Activated T-helper 2 cell treated with anti-CD3 and anti-CD28 coated beads, Interferon-gamma antibody, Interleukin-2, Interleukin-4, amounts not matched to agents 10 μg/mL and 5 μg/mL and 100 μg/mL, durations not matched to agents 14 hours and 24 hours and 36 hours (primary cell): ENCODE results near the gene ATXN7L2. TPM values are rescaled to one million over a fixed set of nuclear protein-coding genes. Genes with fewer than 3 reads are reported as not detected.
"Not testable (repeated sequence)": the region's sequence is repeated elsewhere in the genome, so short reads cannot be mapped to it uniquely, and the experiment has no call there.

Experiments
- DNase-seq: peaks from one replicate; pipeline ENCODE4 v3.0.0; 2021; ENCODE audit warnings: low spot score
- H3K27ac Mint-ChIP-seq: one replicate; pipeline ENCODE4 v1.8.0; 2021; ENCODE audit warnings: mixed read lengths
- H3K27me3 Mint-ChIP-seq: one replicate; pipeline ENCODE4 v1.8.0; 2021; ENCODE audit warnings: low read depth, mixed read lengths
- H3K36me3 Mint-ChIP-seq: one replicate; pipeline ENCODE4 v1.8.0; 2021; ENCODE audit warnings: low read depth, mixed read lengths
- H3K4me1 Mint-ChIP-seq: one replicate; pipeline ENCODE4 v1.8.0; 2021; ENCODE audit warnings: low read depth, mixed read lengths
- H3K4me3 Mint-ChIP-seq: one replicate; pipeline ENCODE4 v1.8.0; 2021; ENCODE audit warnings: low read depth, mild to moderate bottlenecking, moderate library complexity, mixed read lengths
- H3K9me3 Mint-ChIP-seq: one replicate; pipeline ENCODE4 v1.8.0; 2021; ENCODE audit warnings: mixed read lengths
- intact Hi-C: fragments of 100-400 bp; cut with micrococcal nuclease; formaldehyde crosslinking; loops from one replicate; pipeline ENCODE4 v1.15.1; 2023
- total RNA-seq: library from RNA; stranded (reverse); gene quantifications from 2 replicates; pipeline ENCODE4 v1.2.3, GENCODE V29; 2022

The ATXN7L2 gene
- total RNA-seq, 1 donor from 2014 or later = 11.9 TPM

DNA sequence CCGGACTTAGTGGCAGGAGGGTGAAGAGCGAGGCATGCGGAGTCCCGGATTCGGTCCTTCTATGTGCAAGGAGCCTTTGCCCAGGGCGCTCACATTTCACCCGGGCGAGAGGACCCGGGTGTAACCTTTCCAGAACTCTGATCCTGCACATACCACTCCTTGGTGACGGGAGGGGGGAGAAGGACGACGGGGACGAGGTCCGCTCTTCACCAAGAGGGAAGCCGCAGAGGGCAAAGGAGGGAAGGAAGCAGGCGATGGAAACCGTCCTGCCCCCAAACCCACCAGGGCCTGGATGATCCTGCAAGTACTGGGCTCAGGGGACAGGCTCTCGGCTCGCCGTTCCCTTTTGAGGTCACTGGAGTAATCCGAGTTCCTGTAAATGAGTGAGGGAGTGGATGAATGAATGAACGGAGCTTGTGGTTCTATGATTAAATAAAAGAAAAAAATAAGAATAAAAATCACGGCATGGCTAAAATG, 16.4 kb upstream of the ATXN7L2 start:
- Mint-ChIP-seq H3K9me3 (no peaks in the 10 kb centered on the region), H3K4me1 (no peaks in the 10 kb centered on the region), H3K27ac (no peak overlapping the region), H3K4me3 (no peak overlapping the region), H3K27me3 (peaks cover 80% of the 10 kb centered on the region), H3K36me3 (no peaks in the 10 kb centered on the region)
- no peak for DNase-seq
- intact Hi-C loops = no loop called here

DNA sequence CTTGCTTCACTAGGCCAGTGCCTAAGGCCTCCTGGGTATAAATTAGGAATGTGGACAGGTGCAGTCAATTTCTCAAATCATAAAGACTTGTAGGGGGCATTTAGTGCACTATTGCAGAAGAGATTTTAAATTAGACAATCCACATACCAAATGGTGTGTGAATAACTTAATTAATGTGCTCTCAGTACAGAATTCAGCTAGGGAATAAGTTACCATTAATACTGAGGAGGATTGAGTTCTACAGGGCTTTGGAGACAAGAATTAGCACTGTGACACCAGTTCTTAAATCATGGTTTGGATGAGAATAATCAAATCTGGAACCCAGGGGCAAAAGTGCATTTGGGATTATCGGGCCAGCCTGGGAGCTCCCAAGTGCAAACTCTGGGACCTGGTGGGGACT, 15.6 kb upstream of the ATXN7L2 start:
- H3K27me3 Mint-ChIP-seq = peaks cover 74% of the 10 kb centered on the region

DNA sequence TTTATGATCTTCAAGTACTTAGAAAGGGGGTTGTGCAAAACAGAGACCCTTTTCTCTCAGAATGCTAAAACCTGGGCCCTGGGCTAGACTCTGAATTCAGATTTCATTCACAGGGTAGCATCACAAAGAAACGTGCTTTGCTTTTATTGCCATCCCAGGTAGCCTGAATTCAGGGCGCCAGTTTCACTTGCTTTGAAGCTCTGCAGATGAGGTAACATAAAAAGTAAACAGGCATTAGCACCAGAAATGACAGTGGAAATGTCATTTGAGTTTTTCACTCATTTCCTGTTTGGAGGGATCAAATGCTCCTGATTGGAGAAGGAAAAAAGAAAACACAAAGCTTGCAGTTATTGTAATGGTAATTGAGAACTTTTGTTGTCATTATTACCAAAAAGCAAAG, 14.8 kb upstream of the ATXN7L2 start:
- no peak overlapping the region for H3K27ac Mint-ChIP-seq
- no peaks in the 10 kb centered on the region for H3K4me1 Mint-ChIP-seq
- DNase-seq = no peak
- peaks cover 67% of the 10 kb centered on the region for H3K27me3 Mint-ChIP-seq
- no peak overlapping the region for H3K4me3 Mint-ChIP-seq
- intact Hi-C loops = no loop called here
- no peaks in the 10 kb centered on the region for H3K9me3 Mint-ChIP-seq
- no peaks in the 10 kb centered on the region for H3K36me3 Mint-ChIP-seq

More for the DNA sequence above, 15.6 kb upstream of the ATXN7L2 start:
- H3K27ac Mint-ChIP-seq = no peak overlapping the region
- no peak for DNase-seq
- no peak overlapping the region for H3K4me3 Mint-ChIP-seq
- intact Hi-C loops = no loop called here
- H3K4me1 Mint-ChIP-seq = no peaks in the 10 kb centered on the region
- no peaks in the 10 kb centered on the region for H3K9me3 Mint-ChIP-seq
- no peaks in the 10 kb centered on the region for H3K36me3 Mint-ChIP-seq

DNA sequence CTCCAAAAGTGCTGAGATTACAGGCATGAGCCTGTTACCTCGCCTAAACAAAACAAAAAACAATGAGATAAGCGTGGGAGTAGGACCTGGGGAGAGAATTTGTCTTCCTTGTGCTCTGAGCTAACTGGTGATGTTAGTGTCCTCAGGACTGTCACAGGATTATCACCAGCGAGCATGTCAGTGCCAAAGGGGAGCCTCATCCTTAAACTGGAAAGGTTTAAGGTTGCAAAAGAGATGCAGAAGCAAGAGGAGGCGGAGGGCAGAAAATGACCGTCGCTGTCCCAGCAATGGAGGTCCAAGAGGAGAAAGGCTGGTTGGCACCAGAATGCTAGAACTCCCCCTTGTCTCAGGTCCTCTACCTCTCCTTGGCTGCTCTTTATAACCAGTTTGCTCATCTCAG, 13.5 kb upstream of the ATXN7L2 start:
- peaks cover 56% of the 10 kb centered on the region for H3K27me3 Mint-ChIP-seq
- H3K4me1 Mint-ChIP-seq = no peaks in the 10 kb centered on the region
- H3K4me3 Mint-ChIP-seq = no peak overlapping the region
- no peaks in the 10 kb centered on the region for H3K36me3 Mint-ChIP-seq
- H3K27ac Mint-ChIP-seq = no peak overlapping the region
- no peak for DNase-seq
- intact Hi-C loops = no loop called here
- H3K9me3 Mint-ChIP-seq = no peaks in the 10 kb centered on the region

DNA sequence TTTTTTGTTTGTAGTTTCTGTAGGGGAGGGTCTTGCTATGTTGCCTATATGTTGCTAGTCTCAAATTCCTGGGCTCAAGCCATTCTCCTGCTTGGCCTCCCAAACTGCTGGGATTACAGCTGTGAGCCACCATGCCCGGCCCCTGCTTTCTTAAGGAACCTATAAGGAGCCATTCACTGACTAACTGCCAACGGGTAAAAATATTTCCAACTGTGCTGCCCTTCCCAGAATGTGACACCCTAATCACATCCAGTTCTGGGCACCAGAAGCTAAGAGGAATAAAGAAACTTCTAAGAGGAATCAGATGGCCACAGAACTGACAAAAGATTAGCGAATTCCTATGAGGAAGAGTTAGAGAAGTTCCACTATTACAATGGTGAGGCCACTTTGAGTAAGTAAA, 10.9 kb upstream of the ATXN7L2 start:
- H3K36me3 Mint-ChIP-seq = no peaks in the 10 kb centered on the region
- no peaks in the 10 kb centered on the region for H3K9me3 Mint-ChIP-seq
- H3K4me3 Mint-ChIP-seq = no peak overlapping the region
- DNase-seq = no peak
- H3K4me1 Mint-ChIP-seq = no peaks in the 10 kb centered on the region
- H3K27me3 Mint-ChIP-seq = peaks cover 44% of the 10 kb centered on the region
- no peak overlapping the region for H3K27ac Mint-ChIP-seq
- intact Hi-C loops = no loop called here

DNA sequence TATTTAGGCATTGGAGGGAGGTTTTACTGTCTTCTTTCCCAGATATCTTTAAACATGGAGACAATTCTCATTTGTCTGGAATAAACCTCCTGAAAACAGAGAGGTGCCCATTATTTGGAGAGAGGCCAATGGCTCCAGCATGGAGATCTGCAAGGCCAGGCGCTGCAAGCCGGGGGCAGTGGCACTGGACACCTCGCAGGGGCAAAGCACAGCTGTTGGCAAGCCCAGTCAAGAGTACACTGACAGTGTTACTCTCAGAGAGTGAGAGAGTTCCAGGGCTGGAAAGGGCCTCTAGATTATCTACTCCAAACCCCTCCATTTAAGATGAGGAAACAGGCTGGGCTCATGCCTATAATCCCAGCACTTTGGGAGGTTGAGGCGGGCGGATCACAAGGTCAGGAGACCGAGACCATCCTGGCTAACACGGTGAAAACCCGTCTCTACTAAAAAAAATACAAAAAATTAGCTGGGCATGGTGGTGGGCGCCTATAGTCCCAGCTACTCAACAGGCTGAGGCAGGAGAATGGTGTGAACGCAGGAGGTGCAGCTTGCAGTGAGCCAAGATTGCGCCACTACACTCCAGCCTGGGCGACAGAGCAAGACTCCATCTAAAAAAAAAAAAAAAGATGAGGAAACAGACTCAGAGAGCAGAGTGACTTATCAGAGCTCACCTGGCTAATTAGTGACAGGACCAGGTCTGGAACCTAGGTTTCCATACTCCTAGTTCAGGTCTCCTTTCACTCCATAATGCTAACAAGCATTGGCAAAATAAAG, 10.2 kb upstream of the ATXN7L2 start:
- DNase-seq, H3K9me3 Mint-ChIP-seq, H3K4me3 Mint-ChIP-seq, H3K36me3 Mint-ChIP-seq, H3K27ac Mint-ChIP-seq, H3K4me1 Mint-ChIP-seq, intact Hi-C loops: not testable (repeated sequence)
- peaks cover 37% of the 10 kb centered on the region for H3K27me3 Mint-ChIP-seq

DNA sequence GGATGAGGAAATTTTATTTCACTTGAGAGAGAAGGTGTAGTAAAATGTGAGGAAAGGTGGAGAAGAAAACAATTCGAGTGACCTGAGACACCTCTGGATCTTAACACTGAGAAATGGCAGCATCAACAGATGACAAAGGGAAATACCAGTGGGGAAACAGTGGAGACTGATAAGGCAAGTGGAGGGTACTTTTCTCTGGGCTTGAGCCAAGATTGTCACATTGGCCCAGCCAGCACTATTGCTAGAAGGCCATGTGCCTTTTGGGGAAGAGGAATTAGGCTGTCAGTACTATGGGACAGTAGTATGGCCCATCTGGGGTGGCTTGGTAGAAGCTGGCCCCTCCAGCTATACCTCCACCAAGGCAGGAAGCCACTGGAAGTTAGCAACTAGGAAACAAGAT, 9.0 kb upstream of the ATXN7L2 start:
- DNase-seq = no peak
- Mint-ChIP-seq H3K27ac (no peak overlapping the region), H3K27me3 (peaks cover 35% of the 10 kb centered on the region), H3K4me3 (no peak overlapping the region), H3K4me1 (no peaks in the 10 kb centered on the region), H3K9me3 (no peaks in the 10 kb centered on the region), H3K36me3 (no peaks in the 10 kb centered on the region)
- intact Hi-C loops = no loop called here

DNA sequence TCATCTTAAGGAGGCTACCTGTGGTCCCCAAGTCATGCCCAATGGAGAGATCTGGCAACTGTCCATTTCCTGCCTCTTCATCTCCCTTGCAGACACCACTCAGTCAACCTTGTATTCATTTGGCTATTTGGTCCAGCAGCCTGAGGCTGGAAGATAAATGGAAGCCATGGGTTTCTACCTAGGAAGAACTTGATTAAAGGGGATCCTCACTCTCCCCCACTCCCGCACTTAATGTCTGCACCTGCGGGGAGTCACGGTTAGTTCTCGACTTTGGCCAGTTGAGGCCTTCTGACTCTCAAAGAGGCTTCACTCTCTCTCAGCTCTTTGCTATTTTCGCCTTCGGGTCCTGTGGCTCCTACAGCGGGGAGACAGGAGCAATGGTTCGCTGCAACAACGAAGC, 8.4 kb upstream of the ATXN7L2 start:
- Mint-ChIP-seq H3K27me3 (peaks cover 34% of the 10 kb centered on the region), H3K9me3 (no peaks in the 10 kb centered on the region), H3K4me1 (no peaks in the 10 kb centered on the region), H3K4me3 (no peak overlapping the region), H3K36me3 (no peaks in the 10 kb centered on the region), H3K27ac (no peak overlapping the region)
- no peak for DNase-seq
- intact Hi-C loops = no loop called here

DNA sequence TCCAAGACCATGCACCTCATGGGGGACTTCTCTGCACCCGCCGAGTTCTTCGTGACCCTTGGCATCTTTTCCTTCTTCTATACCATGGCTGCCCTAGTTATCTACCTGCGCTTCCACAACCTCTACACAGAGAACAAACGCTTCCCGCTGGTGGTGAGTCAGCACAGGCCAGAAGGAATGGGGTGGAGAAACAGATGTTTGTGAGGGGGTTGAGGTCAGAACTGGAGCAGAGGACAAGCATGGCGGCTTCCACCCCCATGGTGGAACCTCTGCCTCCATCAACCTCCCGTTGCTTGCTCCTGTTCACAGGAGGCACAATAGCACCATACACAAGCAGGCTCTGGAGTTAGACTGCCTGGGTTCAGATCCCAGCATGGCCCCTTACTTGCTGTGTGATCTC, 6.9 kb upstream of the ATXN7L2 start:
- Mint-ChIP-seq H3K4me1 (no peaks in the 10 kb centered on the region), H3K27me3 (peaks cover 34% of the 10 kb centered on the region), H3K9me3 (no peaks in the 10 kb centered on the region), H3K4me3 (no peak overlapping the region), H3K36me3 (no peaks in the 10 kb centered on the region), H3K27ac (no peak overlapping the region)
- DNase-seq = no peak
- intact Hi-C loops = no loop called here

DNA sequence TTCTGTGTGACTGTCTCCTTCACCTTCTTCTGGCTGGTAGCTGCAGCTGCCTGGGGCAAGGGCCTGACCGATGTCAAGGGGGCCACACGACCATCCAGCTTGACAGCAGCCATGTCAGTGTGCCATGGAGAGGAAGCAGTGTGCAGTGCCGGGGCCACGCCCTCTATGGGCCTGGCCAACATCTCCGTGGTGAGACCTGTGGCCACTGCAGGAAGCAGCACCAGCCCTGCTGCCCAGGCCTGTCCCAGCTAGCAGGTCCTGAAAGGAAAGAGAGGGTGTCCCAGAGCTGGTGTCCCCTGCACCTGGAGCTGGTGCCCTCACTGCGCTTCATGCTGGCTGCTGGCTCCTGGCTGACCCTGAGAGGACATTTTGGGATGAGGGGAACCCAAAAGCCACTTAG, 5.9 kb upstream of the ATXN7L2 start:
- no peaks in the 10 kb centered on the region for H3K9me3 Mint-ChIP-seq
- DNase-seq = no peak
- no peak overlapping the region for H3K4me3 Mint-ChIP-seq
- H3K36me3 Mint-ChIP-seq = no peaks in the 10 kb centered on the region
- peaks cover 33% of the 10 kb centered on the region for H3K27me3 Mint-ChIP-seq
- no peak overlapping the region for H3K27ac Mint-ChIP-seq
- H3K4me1 Mint-ChIP-seq = peaks cover 7% of the 10 kb centered on the region
- intact Hi-C loops = no loop called here

DNA sequence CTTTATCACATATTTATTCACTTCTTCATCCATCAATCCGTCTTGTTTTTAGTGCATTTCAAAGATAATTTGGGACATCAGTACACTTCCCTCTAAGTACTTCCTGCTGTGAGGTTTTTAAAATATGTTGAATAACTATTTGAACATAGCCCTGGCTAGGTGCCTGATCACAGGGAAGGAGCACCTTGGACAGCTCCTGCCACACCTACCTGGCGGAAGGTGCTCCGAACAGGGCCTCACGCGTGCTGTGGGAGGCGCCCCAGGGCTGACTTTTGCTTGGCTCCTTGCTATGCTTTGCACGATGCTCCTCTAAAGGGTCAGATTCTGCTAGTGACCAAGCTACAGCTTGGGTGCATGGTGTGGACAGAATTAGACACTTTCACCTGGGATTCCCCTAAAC, 4.9 kb upstream of the ATXN7L2 start:
- H3K27me3 Mint-ChIP-seq = peaks cover 33% of the 10 kb centered on the region

DNA sequence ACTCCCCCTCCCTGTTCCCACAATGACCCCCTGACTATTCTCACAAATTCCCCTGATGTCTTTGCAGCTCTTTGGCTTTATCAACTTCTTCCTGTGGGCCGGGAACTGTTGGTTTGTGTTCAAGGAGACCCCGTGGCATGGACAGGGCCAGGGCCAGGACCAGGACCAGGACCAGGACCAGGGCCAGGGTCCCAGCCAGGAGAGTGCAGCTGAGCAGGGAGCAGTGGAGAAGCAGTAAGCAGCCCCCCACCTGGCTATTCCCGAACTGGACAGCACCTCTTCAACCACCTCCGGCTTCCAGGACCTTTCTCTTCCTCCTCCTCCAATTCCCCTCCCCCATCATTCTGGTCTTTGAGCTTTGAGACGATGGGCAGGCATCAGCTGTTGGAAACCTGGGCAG, 4.4 kb upstream of the ATXN7L2 start:
- intact Hi-C loops = no loop called here
- Mint-ChIP-seq H3K27ac (no peak overlapping the region), H3K4me3 (no peak overlapping the region), H3K27me3 (peaks cover 30% of the 10 kb centered on the region), H3K36me3 (peaks cover 2% of the 10 kb centered on the region), H3K4me1 (peaks cover 14% of the 10 kb centered on the region), H3K9me3 (no peaks in the 10 kb centered on the region)
- no peak for DNase-seq

More for the DNA sequence above, 4.9 kb upstream of the ATXN7L2 start:
- Mint-ChIP-seq H3K36me3 (no peaks in the 10 kb centered on the region), H3K4me1 (peaks cover 14% of the 10 kb centered on the region), H3K4me3 (no peak overlapping the region), H3K27ac (no peak overlapping the region), H3K9me3 (no peaks in the 10 kb centered on the region)
- intact Hi-C loops = no loop called here
- DNase-seq = no peak

DNA sequence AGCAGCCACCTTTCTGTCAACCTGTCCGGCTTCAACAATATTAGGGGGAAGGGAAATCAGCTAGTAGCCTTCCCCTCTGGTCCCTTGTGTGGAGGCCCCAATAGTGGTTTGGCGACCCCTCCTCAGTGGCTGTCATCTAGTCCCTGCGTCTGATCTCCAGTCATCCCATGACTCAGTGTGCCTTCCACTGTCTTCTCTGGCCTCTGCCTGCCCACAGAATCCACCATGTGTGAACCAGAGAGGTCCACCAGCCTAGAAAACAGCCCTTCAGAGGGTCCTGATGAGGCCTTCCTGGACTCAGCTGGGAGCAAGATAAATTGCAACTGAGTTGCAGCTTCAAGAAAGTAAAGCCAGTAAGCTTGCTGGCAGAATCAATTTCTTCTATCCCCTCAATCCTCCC, 3.8 kb upstream of the ATXN7L2 start:
- H3K27ac Mint-ChIP-seq = no peak overlapping the region
- intact Hi-C loops = loop anchor here (5.0 kb wide), 1 partner anchor 137 kb away; the partner anchor contains the start of genes AMPD2 and GNAT2
- DNase-seq = no peak
- H3K27me3 Mint-ChIP-seq = peaks cover 30% of the 10 kb centered on the region
- H3K4me1 Mint-ChIP-seq = peaks cover 20% of the 10 kb centered on the region
- no peak overlapping the region for H3K4me3 Mint-ChIP-seq
- peaks cover 2% of the 10 kb centered on the region for H3K36me3 Mint-ChIP-seq
- no peaks in the 10 kb centered on the region for H3K9me3 Mint-ChIP-seq
